ENCODE data around the gene KRT7.

- TF ChIP-seq ZNF274 (IDR thresholded peaks at IDR 0.05; ENCODE audit: low read depth, low read length) (no peak), YY1 (IDR thresholded peaks at IDR 0.05; ENCODE audit: insufficient read depth, insufficient read length) (no peak)
Measured at GRCh38 chr12:52199294-52199919, 33.6 kb upstream of the KRT7 start.
